ENCODE results near the gene PITPNC1.

PITPNC1 gene

DNA sequence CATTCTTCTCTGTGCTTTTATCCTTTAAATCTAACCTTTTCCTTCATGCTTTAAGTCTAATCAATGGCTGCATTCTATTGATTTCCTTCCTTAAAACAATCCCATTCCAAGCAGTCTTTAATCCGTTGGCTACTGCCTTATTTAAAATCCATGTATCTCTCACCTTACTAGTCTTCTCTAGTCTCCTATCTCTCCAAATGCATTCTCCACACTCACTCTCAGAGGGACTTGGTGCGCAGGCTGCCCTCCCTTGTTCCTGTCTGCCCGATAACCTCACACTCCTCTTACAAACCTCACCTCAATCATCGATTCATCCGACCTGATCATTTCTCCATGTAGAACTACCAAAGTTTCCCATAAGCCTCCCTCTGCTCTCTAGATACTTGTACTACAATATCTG, 33.8 kb upstream of the PITPNC1 start:
- no peaks in the 10 kb centered on the region for H3K27me3 ChIP-seq
- TF ChIP-seq, protein P1, sequence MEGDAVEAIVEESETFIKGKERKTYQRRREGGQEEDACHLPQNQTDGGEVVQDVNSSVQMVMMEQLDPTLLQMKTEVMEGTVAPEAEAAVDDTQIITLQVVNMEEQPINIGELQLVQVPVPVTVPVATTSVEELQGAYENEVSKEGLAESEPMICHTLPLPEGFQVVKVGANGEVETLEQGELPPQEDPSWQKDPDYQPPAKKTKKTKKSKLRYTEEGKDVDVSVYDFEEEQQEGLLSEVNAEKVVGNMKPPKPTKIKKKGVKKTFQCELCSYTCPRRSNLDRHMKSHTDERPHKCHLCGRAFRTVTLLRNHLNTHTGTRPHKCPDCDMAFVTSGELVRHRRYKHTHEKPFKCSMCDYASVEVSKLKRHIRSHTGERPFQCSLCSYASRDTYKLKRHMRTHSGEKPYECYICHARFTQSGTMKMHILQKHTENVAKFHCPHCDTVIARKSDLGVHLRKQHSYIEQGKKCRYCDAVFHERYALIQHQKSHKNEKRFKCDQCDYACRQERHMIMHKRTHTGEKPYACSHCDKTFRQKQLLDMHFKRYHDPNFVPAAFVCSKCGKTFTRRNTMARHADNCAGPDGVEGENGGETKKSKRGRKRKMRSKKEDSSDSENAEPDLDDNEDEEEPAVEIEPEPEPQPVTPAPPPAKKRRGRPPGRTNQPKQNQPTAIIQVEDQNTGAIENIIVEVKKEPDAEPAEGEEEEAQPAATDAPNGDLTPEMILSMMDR (IDR thresholded peaks at IDR 0.05): no peak
- no peaks in the 10 kb centered on the region for H3K4me1 ChIP-seq
- no peak overlapping the region for H3K27ac ChIP-seq
- H3K9me3 ChIP-seq: no peaks in the 10 kb centered on the region
- DNase-seq: no peak
- intact Hi-C loops (cut with DNase I; ENCODE audit: low total_unique reads): no loop called here
- peaks cover 72 to 93% (median 83%) of the 10 kb centered on the region in 3 donors for H3K36me3 ChIP-seq
- H3K4me3 ChIP-seq: no peak overlapping the region

DNA sequence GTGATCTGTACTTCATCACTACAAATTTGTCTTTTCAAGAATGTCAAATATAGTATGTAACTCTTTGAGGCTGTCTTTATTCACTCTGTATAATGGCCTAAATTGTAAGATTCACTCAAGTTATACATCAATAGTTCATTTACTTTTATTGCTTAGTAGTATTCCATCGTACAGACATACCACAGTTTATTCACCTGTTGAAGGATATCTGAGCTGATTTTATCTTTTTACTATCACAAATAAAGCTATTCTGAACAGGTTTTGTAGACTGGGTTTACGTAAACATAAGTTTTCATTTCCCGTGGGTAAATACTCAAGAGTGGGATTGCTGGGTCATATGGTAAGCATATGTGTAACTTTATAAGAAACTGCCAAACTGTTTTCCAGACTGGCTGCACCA, 29.3 kb upstream of the PITPNC1 start:
- Histone ChIP-seq H3K36me3 (peaks cover 68 to 94% (median 80%) of the 10 kb centered on the region in 3 donors), H3K27ac (no peak overlapping the region), H3K4me1 (no peaks in the 10 kb centered on the region), H3K4me3 (no peak overlapping the region), H3K9me3 (no peaks in the 10 kb centered on the region), H3K27me3 (no peaks in the 10 kb centered on the region)
- intact Hi-C loops (cut with DNase I; ENCODE audit: low total_unique reads): no loop called here
- TF ChIP-seq, protein P1 (IDR thresholded peaks at IDR 0.05): no peak
- no peak for DNase-seq

DNA sequence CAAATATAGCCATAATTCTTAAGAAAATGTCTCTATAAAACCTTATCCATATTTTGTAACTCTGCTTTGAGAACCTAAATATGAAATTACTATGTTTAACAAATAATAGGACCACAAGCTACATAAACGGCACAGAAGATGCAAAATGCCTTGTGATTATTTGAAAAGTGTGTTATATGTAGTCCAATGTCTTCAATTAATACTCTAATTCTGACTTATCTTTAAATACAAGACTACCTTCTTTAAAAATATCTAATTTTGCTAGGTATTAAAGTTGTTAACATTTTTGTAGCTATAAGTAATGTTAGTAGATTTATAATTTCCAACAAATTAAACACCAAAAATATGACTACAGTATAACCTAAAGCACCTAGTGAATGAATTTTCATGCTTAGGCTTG, 27.7 kb upstream of the PITPNC1 start:
- intact Hi-C loops (cut with DNase I; ENCODE audit: low total_unique reads): no loop called here
- TF ChIP-seq, protein P1 (IDR thresholded peaks at IDR 0.05): no peak

DNA sequence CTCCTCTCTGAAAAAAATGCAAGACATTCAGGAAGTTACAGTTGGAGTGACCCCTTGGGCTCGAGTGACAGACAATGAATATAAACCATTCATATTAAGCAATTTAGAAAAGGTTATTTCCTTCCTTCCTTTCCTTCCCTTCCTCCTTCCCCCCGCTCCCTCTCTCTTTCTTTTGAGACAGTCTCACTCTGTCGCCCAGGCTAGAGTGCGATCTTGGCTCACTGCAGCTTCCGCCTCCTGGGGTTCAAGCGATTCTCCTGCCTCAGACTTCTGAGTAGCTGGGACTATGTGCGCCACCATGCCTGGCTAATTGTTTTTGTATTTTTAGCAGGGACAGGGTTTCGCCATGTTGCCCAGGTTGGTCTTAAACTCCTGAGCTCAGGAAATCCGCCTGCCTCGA, 23.9 kb upstream of the PITPNC1 start:
- DNase-seq: no peak
- intact Hi-C loops (cut with DNase I; ENCODE audit: low total_unique reads): no loop called here
- Histone ChIP-seq H3K4me3 (no peak overlapping the region), H3K27ac (no peak overlapping the region), H3K4me1 (peaks cover 0 to 3% (median 0%) of the 10 kb centered on the region in 4 donors), H3K27me3 (no peaks in the 10 kb centered on the region), H3K36me3 (peaks cover 38 to 86% (median 62%) of the 10 kb centered on the region in 3 donors), H3K9me3 (no peaks in the 10 kb centered on the region)
- TF ChIP-seq, protein P1 (IDR thresholded peaks at IDR 0.05): no peak

More for the DNA sequence above, 27.7 kb upstream of the PITPNC1 start:
- H3K9me3 ChIP-seq: no peaks in the 10 kb centered on the region
- H3K36me3 ChIP-seq: peaks cover 52 to 94% (median 73%) of the 10 kb centered on the region in 3 donors
- no peak for DNase-seq
- no peaks in the 10 kb centered on the region for H3K4me1 ChIP-seq
- no peaks in the 10 kb centered on the region for H3K27me3 ChIP-seq
- no peak overlapping the region for H3K4me3 ChIP-seq
- no peak overlapping the region for H3K27ac ChIP-seq

DNA sequence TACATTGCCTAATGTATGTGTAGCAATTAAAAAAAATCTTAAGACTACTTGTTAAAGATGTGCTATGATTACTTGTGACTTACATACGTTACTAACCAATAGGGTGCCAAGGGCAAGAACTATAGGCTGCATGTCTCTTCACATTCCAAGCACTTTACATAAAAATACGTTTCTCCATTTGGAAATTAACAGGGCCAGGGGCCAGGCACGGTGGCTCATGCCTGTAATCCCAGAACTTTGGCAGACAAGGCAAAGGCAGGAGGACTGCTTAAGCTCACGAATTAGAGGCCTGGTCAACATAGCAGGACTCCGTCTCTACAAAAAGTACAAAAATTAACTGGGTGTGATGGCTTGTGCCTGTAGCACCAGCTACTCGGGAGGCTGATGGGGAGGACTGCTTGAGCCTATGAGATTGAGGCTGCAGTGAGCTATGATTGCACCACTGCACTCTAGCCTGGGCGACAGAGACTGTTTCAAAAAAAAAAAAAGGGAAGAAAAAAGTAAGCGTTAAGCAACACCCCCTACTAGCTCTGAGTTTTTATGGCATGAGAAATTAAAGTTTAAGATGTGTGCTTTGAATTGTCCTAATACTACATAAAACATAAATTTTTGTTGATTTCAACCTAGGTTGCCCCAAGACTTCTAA, 23.0 kb upstream of the PITPNC1 start:
- H3K4me3 ChIP-seq: no peak overlapping the region
- H3K27ac ChIP-seq: no peak overlapping the region
- DNase-seq: no peak
- no peaks in the 10 kb centered on the region for H3K27me3 ChIP-seq
- intact Hi-C loops (cut with DNase I; ENCODE audit: low total_unique reads): no loop called here
- H3K36me3 ChIP-seq: peaks cover 29 to 77% (median 54%) of the 10 kb centered on the region in 3 donors
- TF ChIP-seq, protein P1 (IDR thresholded peaks at IDR 0.05): no peak
- H3K9me3 ChIP-seq: no peaks in the 10 kb centered on the region
- peaks cover 0 to 12% (median 3%) of the 10 kb centered on the region in 4 donors for H3K4me1 ChIP-seq
